ENCODE measurements around the gene PROX1. TPM values are rescaled to one million over a fixed set of nuclear protein-coding genes. Genes with fewer than 3 reads are reported as not detected.

PROX1 gene
- total RNA-seq, 1 experiment from 2014 or later, result 19.9 TPM

GRCh38 chr1:214039394-214040018 lies 51.7 kb downstream of the PROX1 start:
- DNase-seq, result no peak
- Histone ChIP-seq H3K9me3 (replicated peaks) (no peaks in the 10 kb centered on the region), H3K36me3 (peaks cover 40% of the 10 kb centered on the region), H3K27ac (no peak overlapping the region), H3K4me1 (no peaks in the 10 kb centered on the region; the same call in 1 of the 2 replicates), H3K27me3 (no peaks in the 10 kb centered on the region), H3K4me3 (no peak overlapping the region)

GRCh38 chr1:214043167-214043566 lies 55.4 kb downstream of the PROX1 start:
- Histone ChIP-seq H3K9me3 (replicated peaks) (no peaks in the 10 kb centered on the region; the same call in 1 of the 2 replicates), H3K27ac (no peak overlapping the region), H3K36me3 (peaks cover 8% of the 10 kb centered on the region), H3K27me3 (no peaks in the 10 kb centered on the region), H3K4me1 (no peaks in the 10 kb centered on the region), H3K4me3 (no peak overlapping the region)
- no peak for DNase-seq

- H3K36me3 ChIP-seq, result peaks cover 4% of the 10 kb centered on the region; the same call in 1 of the 2 replicates
- H3K27ac ChIP-seq, result no peak overlapping the region
- H3K9me3 ChIP-seq (replicated peaks), result peaks cover 7% of the 10 kb centered on the region
- no peaks in the 10 kb centered on the region for H3K27me3 ChIP-seq
- DNase-seq, result peak in 1 of 2 experiments; percentile 22
- H3K4me3 ChIP-seq, result no peak overlapping the region
- no peaks in the 10 kb centered on the region; the same call in 1 of the 2 replicates for H3K4me1 ChIP-seq
Observed at GRCh38 chr1:214044438-214045214, 56.9 kb downstream of the PROX1 start.

- Histone ChIP-seq H3K4me3 (no peak overlapping the region), H3K27me3 (no peaks in the 10 kb centered on the region), H3K4me1 (peaks cover 25% of the 10 kb centered on the region), H3K9me3 (replicated peaks) (peaks cover 7% of the 10 kb centered on the region), H3K36me3 (no peaks in the 10 kb centered on the region), H3K27ac (peak overlapping the region; percentile 10; the same call in 1 of the 2 replicates)
- DNase-seq, result peak; percentile 85 to 86
Observed at GRCh38 chr1:214050513-214051401, 63.0 kb downstream of the PROX1 start.

GRCh38 chr1:214051786-214052185 lies 64.0 kb downstream of the PROX1 start:
- H3K27ac ChIP-seq, result no peak overlapping the region; the same call in 1 of the 2 replicates
- H3K9me3 ChIP-seq (replicated peaks), result peaks cover 7% of the 10 kb centered on the region
- no peaks in the 10 kb centered on the region for H3K36me3 ChIP-seq
- no peaks in the 10 kb centered on the region for H3K27me3 ChIP-seq
- peak in 1 of 2 experiments; percentile 56 for DNase-seq
- no peak overlapping the region for H3K4me3 ChIP-seq
- H3K4me1 ChIP-seq, result peaks cover 25% of the 10 kb centered on the region

- Histone ChIP-seq H3K27ac (peak overlapping the region; percentile 25; the same call in 1 of the 2 replicates), H3K4me3 (no peak overlapping the region), H3K36me3 (no peaks in the 10 kb centered on the region), H3K27me3 (no peaks in the 10 kb centered on the region), H3K9me3 (replicated peaks) (no peaks in the 10 kb centered on the region; the same call in none of the 2 replicates), H3K4me1 (peaks cover 13% of the 10 kb centered on the region)
- peak; percentile 48 to 76 for DNase-seq
Observed at GRCh38 chr1:214058076-214058475, 70.3 kb downstream of the PROX1 start.

- no peaks in the 10 kb centered on the region; the same call in 1 of the 2 replicates for H3K4me1 ChIP-seq
- H3K4me3 ChIP-seq, result no peak overlapping the region
- no peaks in the 10 kb centered on the region for H3K9me3 ChIP-seq (replicated peaks)
- no peak for DNase-seq
- no peaks in the 10 kb centered on the region for H3K36me3 ChIP-seq
- no peak overlapping the region for H3K27ac ChIP-seq
- no peaks in the 10 kb centered on the region for H3K27me3 ChIP-seq
Observed at GRCh38 chr1:214066190-214066589, 78.4 kb downstream of the PROX1 start.

GRCh38 chr1:214066936-214067335 lies 79.2 kb downstream of the PROX1 start:
- no peak for DNase-seq
- no peaks in the 10 kb centered on the region for H3K27me3 ChIP-seq
- no peaks in the 10 kb centered on the region; the same call in 1 of the 2 replicates for H3K4me1 ChIP-seq
- H3K27ac ChIP-seq, result no peak overlapping the region
- no peak overlapping the region for H3K4me3 ChIP-seq
- no peaks in the 10 kb centered on the region for H3K9me3 ChIP-seq (replicated peaks)
- H3K36me3 ChIP-seq, result no peaks in the 10 kb centered on the region

- Histone ChIP-seq H3K4me3 (no peak overlapping the region), H3K27me3 (no peaks in the 10 kb centered on the region), H3K9me3 (replicated peaks) (no peaks in the 10 kb centered on the region), H3K4me1 (no peaks in the 10 kb centered on the region; the same call in 1 of the 2 replicates), H3K36me3 (no peaks in the 10 kb centered on the region), H3K27ac (no peak overlapping the region)
- no peak for DNase-seq
Observed at GRCh38 chr1:214067397-214067796, 79.6 kb downstream of the PROX1 start.

GRCh38 chr1:214067853-214068703 lies 80.3 kb downstream of the PROX1 start:
- H3K36me3 ChIP-seq, result no peaks in the 10 kb centered on the region

GRCh38 chr1:214068979-214069378 lies 81.2 kb downstream of the PROX1 start:
- no peaks in the 10 kb centered on the region for H3K9me3 ChIP-seq (replicated peaks)
- no peaks in the 10 kb centered on the region for H3K36me3 ChIP-seq
- no peaks in the 10 kb centered on the region for H3K27me3 ChIP-seq
- no peak overlapping the region for H3K27ac ChIP-seq
- no peaks in the 10 kb centered on the region; the same call in 1 of the 2 replicates for H3K4me1 ChIP-seq
- no peak for DNase-seq
- H3K4me3 ChIP-seq, result no peak overlapping the region

More at GRCh38 chr1:214067853-214068703, 80.3 kb downstream of the PROX1 start:
- H3K9me3 ChIP-seq (replicated peaks), result no peaks in the 10 kb centered on the region
- DNase-seq, result no peak
- no peak overlapping the region for H3K4me3 ChIP-seq
- no peaks in the 10 kb centered on the region; the same call in 1 of the 2 replicates for H3K4me1 ChIP-seq
- no peak overlapping the region for H3K27ac ChIP-seq
- no peaks in the 10 kb centered on the region for H3K27me3 ChIP-seq

GRCh38 chr1:214071469-214071868 lies 83.7 kb downstream of the PROX1 start:
- H3K9me3 ChIP-seq (replicated peaks), result no peaks in the 10 kb centered on the region
- no peak overlapping the region for H3K4me3 ChIP-seq
- H3K36me3 ChIP-seq, result no peaks in the 10 kb centered on the region
- H3K27ac ChIP-seq, result no peak overlapping the region
- peaks cover 9% of the 10 kb centered on the region for H3K4me1 ChIP-seq
- DNase-seq, result no peak
- no peaks in the 10 kb centered on the region for H3K27me3 ChIP-seq

- Histone ChIP-seq H3K9me3 (replicated peaks) (no peaks in the 10 kb centered on the region), H3K4me3 (no peak overlapping the region), H3K27me3 (no peaks in the 10 kb centered on the region), H3K27ac (no peak overlapping the region), H3K36me3 (no peaks in the 10 kb centered on the region), H3K4me1 (peaks cover 17% of the 10 kb centered on the region)
- no peak for DNase-seq
Observed at GRCh38 chr1:214072426-214073157, 84.8 kb downstream of the PROX1 start.
